Occipital lobe (tissue), 2 donors: ENCODE results near the gene NRL. TPM values are rescaled to one million over a fixed set of nuclear protein-coding genes. Genes with fewer than 3 reads are reported as not detected.

Experiments used
- DNase-seq: peaks from one replicate; lab custom pipeline; 2025; lab: John Stamatoyannopoulos, UW
- total RNA-seq: library from RNA; depleted of rRNA; stranded (reverse); fragments of >200 nt; gene quantifications from one replicate; pipeline ENCODE4 v1.2.3, GENCODE V29; 2014

The NRL gene
- 0.94 TPM for total RNA-seq

DNA sequence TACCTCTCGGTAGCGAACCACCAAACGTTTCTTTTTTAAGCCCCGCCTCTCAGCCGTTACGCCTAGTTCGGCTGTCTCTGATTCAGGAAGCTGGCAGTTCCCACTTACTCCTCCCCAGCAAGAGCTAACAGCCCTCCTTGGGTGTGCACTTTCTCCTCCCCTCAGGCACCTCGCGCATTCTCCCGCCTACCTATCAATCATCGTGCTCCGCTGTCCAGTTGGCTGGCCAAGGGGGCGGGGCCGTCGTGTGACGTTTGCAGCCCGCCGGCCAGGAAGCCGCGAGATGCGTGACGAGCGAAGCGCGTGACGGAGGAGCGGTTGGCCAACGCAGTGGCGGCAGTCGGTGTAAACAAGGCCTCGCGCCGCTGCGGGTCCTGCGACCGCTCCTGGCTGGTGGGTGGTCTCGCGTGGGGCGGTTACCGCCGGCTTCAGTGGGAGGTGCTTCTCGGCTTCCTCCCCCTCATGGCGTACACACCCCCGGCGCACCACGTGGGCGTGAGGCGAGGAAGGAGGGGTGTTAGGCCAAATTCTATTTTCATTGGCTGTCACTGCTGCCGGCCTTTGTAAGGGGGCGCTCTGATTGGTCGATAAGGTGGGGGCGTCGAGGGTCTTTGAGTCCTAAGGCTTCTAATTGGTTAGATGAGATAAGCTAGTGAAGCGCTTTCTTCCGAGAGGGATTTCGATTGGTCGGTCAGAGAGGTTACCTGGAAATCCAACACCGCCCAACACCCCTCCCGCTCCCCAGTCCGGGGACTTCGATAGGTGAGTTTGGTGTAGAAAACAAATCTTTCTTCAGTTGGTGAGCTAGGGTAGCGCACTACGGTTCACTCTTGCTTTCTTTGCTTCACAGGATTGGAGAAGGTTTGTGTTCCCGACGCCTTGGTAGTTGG lies at the start of gene NRL, which contains the start of gene DCAF11:
TSS of gene NRL (minus strand) at position 418 of the 890 bp plus-strand sequence. CDS start 32,101 bp downstream, outside the sequence.
TSS of gene DCAF11 (plus strand) at position 246 of the 890 bp plus-strand sequence. CDS start 818 bp downstream, outside the sequence.
- DNase-seq = peak; percentile 98

DNA sequence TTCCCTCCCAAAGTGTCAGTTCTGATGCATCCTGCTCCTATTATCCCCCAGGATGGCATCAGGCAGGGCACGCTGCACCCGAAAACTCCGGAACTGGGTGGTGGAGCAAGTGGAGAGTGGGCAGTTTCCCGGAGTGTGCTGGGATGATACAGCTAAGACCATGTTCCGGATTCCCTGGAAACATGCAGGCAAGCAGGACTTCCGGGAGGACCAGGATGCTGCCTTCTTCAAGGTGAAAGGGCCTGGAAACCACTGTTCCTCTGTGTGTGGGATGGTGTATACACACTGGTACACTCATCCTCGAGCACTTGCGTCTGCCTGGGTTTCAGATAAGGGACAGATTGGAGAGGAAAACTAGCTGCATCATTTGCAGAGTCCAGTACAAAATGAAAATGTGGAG lies 47.3 kb upstream of the NRL start:
- DNase-seq = no peak

DNA sequence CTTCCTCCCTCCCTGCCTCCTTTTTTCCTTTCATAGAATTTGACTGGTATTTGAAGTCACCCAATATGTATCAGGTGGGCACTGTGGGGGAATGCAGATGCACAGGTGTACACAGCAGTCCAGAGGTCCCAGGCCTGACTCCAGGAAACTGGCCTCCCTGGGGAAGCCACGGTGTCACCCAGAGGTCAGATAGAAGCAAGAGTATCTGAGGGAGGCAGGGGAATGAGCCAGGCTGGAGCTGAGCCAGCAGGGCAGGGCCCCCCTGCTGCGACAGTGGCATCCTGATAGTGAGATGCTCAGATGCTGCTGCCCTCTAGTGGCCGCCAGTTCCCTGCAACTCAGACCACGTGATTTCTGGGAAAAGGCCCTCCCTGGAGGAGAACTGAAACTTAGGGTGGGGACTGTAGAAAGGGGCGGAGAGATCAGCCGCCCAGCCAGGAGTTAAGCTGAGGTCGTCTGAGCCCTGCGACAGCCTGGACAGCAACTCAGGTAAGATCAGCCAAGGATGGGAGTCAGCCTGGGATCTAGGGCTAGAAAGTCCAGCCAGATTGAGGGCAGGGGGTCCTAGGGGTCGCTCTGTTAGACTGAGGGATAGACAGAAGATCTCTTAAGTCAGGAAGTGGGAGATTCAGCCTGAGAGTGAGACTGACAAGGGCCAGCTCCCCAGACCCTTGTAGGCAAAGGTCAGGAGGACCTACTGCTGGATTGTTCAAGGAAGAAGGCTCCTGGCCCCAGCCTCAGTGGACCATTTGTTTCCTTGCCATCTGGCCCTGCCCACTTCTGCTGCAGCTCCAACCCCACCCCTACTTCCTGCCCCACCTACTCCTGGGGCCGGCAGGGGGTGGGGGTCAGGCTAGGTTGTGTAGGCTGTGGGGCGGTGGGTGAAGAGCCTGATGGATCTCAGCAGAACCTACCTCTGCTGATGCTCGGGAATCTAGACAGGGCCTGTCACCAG lies 46.4 kb upstream of the NRL start, which contains the start of gene IRF9:
TSS of gene IRF9 (plus strand) at position 416 of the 955 bp plus-strand sequence. CDS start 880 bp downstream, outside the sequence.
- peak; percentile 93 for DNase-seq

DNA sequence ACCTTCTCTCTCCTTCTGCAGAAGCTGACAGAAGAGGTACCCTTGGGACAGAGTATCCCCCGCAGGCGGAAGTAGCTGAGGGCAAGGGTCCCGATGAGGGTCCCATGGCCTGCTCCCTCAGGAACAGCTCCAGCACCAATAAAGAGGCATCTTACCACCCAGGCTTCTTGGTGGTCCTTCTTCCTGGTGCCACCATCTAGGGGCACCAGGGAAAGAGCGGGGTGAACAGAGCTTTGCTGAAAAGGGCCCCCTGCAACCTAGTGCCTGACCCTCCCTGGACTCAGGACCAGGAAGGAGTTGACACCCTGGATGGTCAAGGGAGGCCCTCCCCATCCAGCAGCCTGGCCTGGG lies 45.7 kb upstream of the NRL start:
- no peak for DNase-seq

GRCh38 chr14:24159777-24160498 lies 45.2 kb upstream of the NRL start:
- DNase-seq = no peak

DNA sequence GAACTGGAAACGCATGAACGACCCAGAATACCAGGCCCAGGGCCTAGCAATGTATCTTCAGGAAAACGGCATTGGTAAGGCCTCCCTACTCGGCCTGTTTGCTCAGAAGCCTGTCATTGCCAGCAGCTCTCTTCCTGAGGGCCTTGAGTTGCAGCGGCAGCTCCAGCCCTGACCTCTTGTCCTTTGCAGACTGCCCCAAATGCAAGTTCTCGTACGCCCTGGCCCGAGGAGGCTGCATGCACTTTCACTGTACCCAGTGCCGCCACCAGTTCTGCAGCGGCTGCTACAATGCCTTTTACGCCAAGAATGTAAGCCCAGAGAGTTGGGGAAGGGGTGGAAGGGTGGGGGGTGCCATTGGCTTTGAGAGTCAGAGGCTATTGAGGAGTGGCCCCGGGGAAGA lies 42.6 kb upstream of the NRL start:
- DNase-seq = no peak

DNA sequence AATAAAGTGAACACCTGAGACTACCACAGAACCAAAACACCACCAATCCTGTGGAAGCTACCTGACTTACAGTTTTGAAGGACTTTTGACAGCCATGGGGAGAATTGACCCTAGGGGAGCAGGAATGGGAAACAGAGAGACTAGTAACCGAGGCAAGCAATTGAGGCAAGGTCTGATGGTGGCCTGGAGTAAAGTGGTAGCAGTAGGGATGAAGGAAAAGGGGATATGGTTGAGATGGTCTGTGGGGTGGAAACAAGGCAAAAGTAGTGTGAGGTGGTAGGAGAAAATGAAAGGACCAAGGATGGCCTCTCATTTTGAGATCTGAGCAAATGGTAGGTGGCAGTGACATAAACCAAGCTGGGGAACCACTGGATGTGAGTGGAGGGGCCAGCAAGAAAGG lies 42.1 kb upstream of the NRL start:
- DNase-seq = no peak

DNA sequence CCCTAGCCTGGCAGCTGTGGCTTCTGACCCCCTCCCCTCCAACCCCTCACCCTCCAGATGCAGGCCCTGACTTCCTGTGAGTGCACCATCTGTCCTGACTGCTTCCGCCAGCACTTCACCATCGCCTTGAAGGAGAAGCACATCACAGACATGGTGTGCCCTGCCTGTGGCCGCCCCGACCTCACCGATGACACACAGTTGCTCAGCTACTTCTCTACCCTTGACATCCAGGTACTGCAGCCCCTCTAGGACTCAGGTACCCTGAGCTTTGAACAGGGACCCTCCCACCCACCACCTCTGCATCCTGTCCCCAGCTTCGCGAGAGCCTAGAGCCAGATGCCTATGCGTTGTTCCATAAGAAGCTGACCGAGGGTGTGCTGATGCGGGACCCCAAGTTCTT lies 40.4 kb upstream of the NRL start:
- DNase-seq = no peak

DNA sequence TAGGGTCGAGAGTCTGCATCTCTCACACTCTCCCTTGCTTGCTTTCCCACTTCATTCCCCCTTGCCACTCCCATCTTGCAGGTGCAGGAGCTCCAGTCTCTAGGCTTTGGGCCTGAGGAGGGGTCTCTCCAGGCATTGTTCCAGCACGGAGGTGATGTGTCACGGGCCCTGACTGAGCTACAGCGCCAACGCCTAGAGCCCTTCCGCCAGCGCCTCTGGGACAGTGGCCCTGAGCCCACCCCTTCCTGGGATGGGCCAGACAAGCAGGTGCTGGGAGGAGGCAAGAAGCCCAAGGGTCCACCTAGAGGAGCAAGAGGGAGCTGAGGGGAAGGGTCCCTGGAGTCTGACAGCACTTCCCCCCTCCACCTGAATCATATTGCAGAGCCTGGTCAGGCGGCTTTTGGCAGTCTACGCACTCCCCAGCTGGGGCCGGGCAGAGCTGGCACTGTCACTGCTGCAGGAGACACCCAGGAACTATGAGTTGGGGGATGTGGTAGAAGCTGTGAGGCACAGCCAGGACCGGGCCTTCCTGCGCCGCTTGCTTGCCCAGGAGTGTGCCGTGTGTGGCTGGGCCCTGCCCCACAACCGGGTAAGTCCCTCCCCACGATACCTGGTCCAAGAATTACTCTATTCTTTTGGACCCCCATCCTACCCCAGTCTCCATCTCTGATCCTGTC lies 36.8 kb upstream of the NRL start:
- DNase-seq = no peak

- no peak for DNase-seq
Measured at GRCh38 chr14:24150993-24151392, 36.2 kb upstream of the NRL start.

DNA sequence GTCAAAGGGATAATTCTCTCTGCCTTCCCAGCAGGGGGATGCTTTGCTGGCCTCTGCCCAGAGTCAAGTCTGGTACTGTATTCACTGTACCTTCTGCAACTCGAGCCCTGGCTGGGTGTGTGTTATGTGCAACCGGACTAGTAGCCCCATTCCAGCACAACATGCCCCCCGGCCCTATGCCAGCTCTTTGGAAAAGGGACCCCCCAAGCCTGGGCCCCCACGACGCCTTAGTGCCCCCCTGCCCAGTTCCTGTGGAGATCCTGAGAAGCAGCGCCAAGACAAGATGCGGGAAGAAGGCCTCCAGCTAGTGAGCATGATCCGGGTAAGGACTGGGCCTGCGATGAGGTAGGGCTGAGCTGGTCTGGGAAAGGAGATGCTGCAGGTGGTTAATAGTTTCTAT lies 35.8 kb upstream of the NRL start:
- DNase-seq = no peak

DNA sequence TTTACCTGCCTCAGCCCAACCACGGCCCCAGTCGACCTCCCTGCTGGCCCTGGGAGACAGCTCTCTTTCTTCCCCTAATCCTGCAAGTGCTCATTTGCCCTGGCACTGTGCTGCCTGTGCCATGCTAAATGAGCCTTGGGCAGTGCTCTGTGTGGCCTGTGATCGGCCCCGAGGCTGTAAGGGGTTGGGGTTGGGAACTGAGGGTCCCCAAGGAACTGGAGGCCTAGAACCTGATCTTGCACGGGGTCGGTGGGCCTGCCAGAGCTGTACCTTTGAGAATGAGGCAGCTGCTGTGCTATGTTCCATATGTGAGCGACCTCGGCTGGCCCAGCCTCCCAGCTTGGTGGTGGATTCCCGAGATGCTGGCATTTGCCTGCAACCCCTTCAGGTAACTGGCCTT lies 35.3 kb upstream of the NRL start:
- DNase-seq = no peak

DNA sequence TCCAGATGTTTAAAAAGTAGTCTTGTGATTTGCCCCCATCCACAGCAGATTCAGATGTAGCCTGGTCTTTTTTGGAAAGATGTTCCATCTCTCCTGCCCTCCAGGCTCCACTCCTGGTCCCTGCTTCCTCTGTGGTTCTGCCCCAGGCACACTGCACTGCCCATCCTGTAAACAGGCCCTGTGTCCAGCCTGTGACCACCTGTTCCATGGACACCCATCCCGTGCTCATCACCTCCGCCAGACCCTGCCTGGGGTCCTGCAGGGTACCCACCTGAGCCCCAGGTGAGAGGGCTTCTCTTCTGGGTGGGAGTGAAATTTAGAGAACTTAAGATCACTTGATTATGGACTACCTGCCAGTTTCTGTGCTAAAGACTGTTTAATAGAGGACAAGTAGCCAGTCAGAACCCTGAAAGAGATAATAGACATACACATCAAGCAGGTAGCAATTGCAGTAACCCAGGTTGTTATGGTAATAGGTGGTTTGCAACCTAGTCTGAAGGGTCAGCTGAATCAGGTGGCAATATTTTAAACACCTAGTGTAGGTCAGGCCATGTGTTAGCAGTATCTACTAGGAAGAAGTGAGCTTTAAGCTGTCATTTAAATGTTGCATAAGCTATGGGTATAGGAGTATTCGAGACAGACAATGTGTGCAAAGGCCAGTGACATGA lies 34.7 kb upstream of the NRL start:
- no peak for DNase-seq

- DNase-seq = no peak
Measured at GRCh38 chr14:24147761-24148428, 33.1 kb upstream of the NRL start.

- DNase-seq = peak; percentile 96
Measured at GRCh38 chr14:24146978-24147760, 32.4 kb upstream of the NRL start, which contains the start of gene RNF31. Gene RNF31, plus strand, starts transcription at chr14:24147498. Its CDS starts 201 bp downstream, at chr14:24147699.

DNA sequence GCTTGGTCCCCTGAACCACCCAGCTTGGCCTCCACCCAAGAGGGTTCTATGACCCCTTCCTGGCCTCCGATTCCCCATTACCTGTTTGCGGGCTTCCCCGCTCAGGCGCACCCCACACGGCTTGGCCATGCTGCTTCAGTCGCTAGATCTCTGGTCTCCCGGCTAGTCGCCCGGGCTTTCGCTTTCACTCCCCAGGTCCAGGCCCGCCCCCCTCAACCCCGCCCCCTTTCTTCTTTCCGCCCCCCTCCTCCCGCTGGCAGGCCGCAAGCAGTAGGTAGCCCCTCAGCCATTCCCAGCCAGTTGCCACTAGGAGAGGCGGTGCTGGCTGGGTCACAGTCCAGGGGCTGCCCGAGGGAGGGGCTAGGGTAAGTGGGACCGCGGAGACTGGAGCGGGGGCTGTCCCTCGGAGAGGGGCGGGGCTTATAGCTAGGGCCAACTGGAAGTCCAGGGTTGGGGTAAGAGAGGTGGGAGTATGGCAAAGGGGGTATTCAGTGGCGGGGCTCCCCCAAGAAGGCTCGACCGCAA lies 31.8 kb upstream of the NRL start, which contains the start of gene PSME2:
TSS of gene PSME2 (minus strand) at position 158 of the 525 bp plus-strand sequence. CDS start at position 129, 29 bp downstream.
- DNase-seq = peak; percentile 86

DNA sequence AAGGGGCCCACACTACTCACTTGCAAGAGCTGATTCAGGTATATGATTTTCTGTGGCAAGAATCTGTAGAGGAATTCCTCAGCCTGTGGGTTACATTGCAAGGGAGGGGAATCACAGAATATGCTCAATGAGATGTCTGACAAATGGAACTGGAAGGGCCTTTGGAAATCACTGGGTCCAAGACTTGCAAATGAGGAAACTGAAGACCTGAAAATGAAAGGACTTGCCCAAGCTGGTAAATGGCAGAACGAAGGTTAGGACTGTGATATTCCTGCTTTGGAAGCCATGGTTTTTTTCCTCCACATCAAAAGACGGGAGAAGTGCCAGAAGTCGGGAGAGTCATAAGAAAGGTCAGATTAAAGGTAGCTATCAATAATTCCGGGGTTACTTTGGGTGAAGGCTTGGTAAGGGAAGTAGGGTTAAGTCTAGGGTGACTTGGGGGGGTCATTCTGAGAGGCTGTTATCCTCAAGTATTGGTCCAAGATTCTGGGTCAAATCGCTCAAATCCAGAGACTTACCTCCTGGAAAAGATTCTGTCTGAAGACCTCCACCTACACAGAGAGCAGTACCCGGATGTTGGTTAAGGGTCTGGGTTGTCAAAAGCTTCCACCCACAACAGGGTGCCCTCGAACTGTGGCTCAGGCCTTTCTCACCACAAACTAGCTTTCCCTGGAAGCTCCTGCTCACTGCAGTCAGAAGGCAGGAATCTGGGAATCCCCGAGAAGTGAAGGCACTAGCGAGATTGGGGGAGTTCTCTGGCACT lies 31.1 kb upstream of the NRL start:
- no peak for DNase-seq

- no peak for DNase-seq
Measured at GRCh38 chr14:24145219-24145618, 30.5 kb upstream of the NRL start.
